Fibroblast of the aortic adventitia (primary cell): ENCODE results near the gene CNTN5. TPM values are rescaled to one million over a fixed set of nuclear protein-coding genes. Genes with fewer than 3 reads are reported as not detected.

Source experiments
- DNase-seq: peaks from one replicate; pipeline ENCODE4 v3.0.0-alpha.2; 2010; ENCODE audit warnings: low read depth
- H3K4me3 ChIP-seq: 2 replicates; pipeline ENCODE4 v1.5.1; 2011; ENCODE audit warnings: low read depth, mild to moderate bottlenecking, control low read depth, low read length, moderate library complexity
- CTCF ChIP-seq: IDR thresholded peaks from 2 replicates; pipeline ENCODE4 v1.5.1; 2011; ENCODE audit warnings: mild to moderate bottlenecking, low read length, control low read depth, inconsistent platforms; ENCODE audit not compliant: insufficient read depth
- total RNA-seq: library from RNA; depleted of rRNA; stranded (reverse); fragments of >200 nt; gene quantifications from 2 replicates; pipeline ENCODE4 v1.2.3, GENCODE V29; 2012; ENCODE audit warnings: low replicate concordance

CNTN5 gene
- total RNA-seq, 1 donor, result 0.90 TPM

- TF ChIP-seq CTCF, result no peak
- H3K4me3 ChIP-seq, result no peak overlapping the region
- no peak for DNase-seq
Measured at GRCh38 chr11:99987821-99988470, 967.2 kb downstream of the CNTN5 start.

GRCh38 chr11:99988471-99988837 lies 967.7 kb downstream of the CNTN5 start:
- no peak for DNase-seq
- no peak overlapping the region for H3K4me3 ChIP-seq
- TF ChIP-seq CTCF, result no peak

- no peak for DNase-seq
Measured at GRCh38 chr11:100003985-100004384, 983.2 kb downstream of the CNTN5 start.

GRCh38 chr11:100004541-100004940 lies 983.8 kb downstream of the CNTN5 start:
- no peak for DNase-seq
- H3K4me3 ChIP-seq, result no peak overlapping the region
- no peak for TF ChIP-seq CTCF

More at GRCh38 chr11:100003985-100004384, 983.2 kb downstream of the CNTN5 start:
- H3K4me3 ChIP-seq, result no peak overlapping the region
- TF ChIP-seq CTCF, result no peak

- no peak for TF ChIP-seq CTCF
- no peak for DNase-seq
- no peak overlapping the region for H3K4me3 ChIP-seq
Measured at GRCh38 chr11:100008417-100008816, 987.7 kb downstream of the CNTN5 start.

- DNase-seq, result no peak
- H3K4me3 ChIP-seq, result no peak overlapping the region
- no peak for TF ChIP-seq CTCF
Measured at GRCh38 chr11:100009728-100010127, 989.0 kb downstream of the CNTN5 start.

GRCh38 chr11:100010393-100010792 lies 989.6 kb downstream of the CNTN5 start:
- no peak overlapping the region for H3K4me3 ChIP-seq
- TF ChIP-seq CTCF, result no peak
- no peak for DNase-seq
